Naive thymus-derived CD8-positive, alpha-beta T cell (primary cell): Measurements from ENCODE around the gene TMEM176B. TPM values are rescaled to one million over a fixed set of nuclear protein-coding genes. Genes with fewer than 3 reads are reported as not detected.
A peak's percentile ranks its signal among the peaks of the same experiment; 100 is the strongest.
"Not testable (repeated sequence)": the region's sequence is repeated elsewhere in the genome, so short reads cannot be mapped to it uniquely, and the experiment has no call there.

Experiments
- ATAC-seq, 2 donors: fragments of 150-1000 bp; cut with Tn5 transposase in 1 of 2; sonication (Bioruptor Pico), chemical (Tn5 transposase) in 1 of 2; 1 replicate in 1 of 2; 2 replicates in 1 of 2; pipeline ENCODE4 v1.10.0; 2021; ENCODE audit warnings: mild to moderate bottlenecking in 2 of 2, moderate library complexity in 2 of 2
- POLR2A ChIA-PET: fragments of 350-600 bp; sonication (Branson Sonifier 250); formaldehyde crosslinking; loops from one replicate; lab custom pipeline; 2021; ENCODE audit warnings: antibody characterized with exemption; lab: Charles Lee
- DNase-seq, 10 donors: peaks; one replicate each; pipeline versions ENCODE4 v3.0.0 to v3.0.0-alpha.2; 2020 to 2022
- H3K27ac Mint-ChIP-seq, 10 donors: one replicate each; pipeline ENCODE4 v1.8.0; 2020 to 2022; ENCODE audit warnings: mild to moderate bottlenecking in 10 of 10, mixed read lengths in 10 of 10, moderate library complexity in 4 of 10, inconsistent platforms in 1 of 10
- H3K27me3 Mint-ChIP-seq, 5 donors: one replicate each; pipeline ENCODE4 v1.8.0; 2021 to 2022; ENCODE audit warnings: mixed read lengths in 5 of 5
- H3K36me3 Mint-ChIP-seq, 3 donors: one replicate each; pipeline ENCODE4 v1.8.0; 2020 to 2022; ENCODE audit warnings: mixed read lengths in 3 of 3, mild to moderate bottlenecking in 2 of 3, inconsistent platforms in 1 of 3
- H3K4me1 Mint-ChIP-seq, 4 donors: one replicate each; pipeline ENCODE4 v1.8.0; 2021 to 2022; ENCODE audit warnings: mixed read lengths in 4 of 4
- H3K4me3 Mint-ChIP-seq, 10 donors: one replicate each; pipeline ENCODE4 v1.8.0; 2020 to 2022; ENCODE audit warnings: mild to moderate bottlenecking in 10 of 10, mixed read lengths in 10 of 10, moderate library complexity in 6 of 10, inconsistent platforms in 1 of 10
- H3K9me3 Mint-ChIP-seq, 9 donors: one replicate each; pipeline ENCODE4 v1.8.0; 2020 to 2022; ENCODE audit warnings: mixed read lengths in 9 of 9, mild to moderate bottlenecking in 3 of 9, inconsistent platforms in 1 of 9, moderate library complexity in 1 of 9
- polyA plus RNA-seq, 3 donors: library from polyadenylated mRNA; unstranded; fragments of 300-500 nt; fragmentation: Illumina TruSeq; gene quantifications; one replicate each; pipeline ENCODE4 v1.2.3, GENCODE V29; 2021
- total RNA-seq, 8 experiments: library from RNA in 2 of 8; stranded (reverse) in 2 of 8; gene quantifications; one replicate each; pipeline ENCODE4 v1.2.3 and lab custom pipeline; 2021 to 2026

TMEM176B gene
- total and polyA plus RNA-seq, 5 experiments from 2014 or later, result 0.69 TPM; not detected in 4

DNA sequence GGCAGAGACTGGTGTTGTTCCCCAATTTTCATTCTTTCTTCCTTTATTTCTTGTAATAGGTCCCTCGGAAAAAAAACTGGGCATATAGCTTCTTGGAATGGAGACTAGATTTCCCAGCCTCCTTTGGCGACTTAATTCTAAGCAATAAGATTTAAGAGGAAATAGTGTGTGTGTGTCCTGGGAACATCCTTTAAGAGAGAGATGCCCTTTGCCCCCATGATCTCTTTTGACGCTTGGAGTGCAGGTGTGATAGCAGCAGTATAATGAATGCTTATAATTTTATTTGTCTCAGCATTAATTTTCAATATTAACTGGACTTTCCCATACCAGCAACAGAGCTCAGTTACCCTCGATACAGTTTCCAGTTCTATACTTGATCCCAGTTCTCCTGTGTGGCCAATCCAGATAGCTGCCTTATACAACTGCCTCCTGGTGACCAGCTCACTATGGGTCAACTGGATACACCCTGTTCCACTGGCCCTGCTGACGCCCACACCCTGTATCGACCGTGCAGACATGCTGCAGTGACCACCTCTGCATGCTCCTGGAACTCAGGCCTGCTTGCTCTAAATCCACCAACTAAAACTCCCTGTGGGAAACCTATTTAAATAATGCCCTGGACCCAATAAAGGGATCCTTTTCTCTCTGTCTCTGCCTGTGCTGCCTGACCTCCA, 14.3 kb upstream of the TMEM176B start:
- H3K9me3 Mint-ChIP-seq, result peaks cover 4 to 25% (median 12%) of the 10 kb centered on the region in 9 donors
- H3K4me3 Mint-ChIP-seq, result no peak overlapping the region
- H3K27me3 Mint-ChIP-seq, result peaks cover 24 to 46% (median 30%) of the 10 kb centered on the region in 5 donors
- ATAC-seq (no peak), DNase-seq (no peak)
- H3K36me3 Mint-ChIP-seq, result peaks cover 4 to 9% (median 5%) of the 10 kb centered on the region in 3 donors
- no peak overlapping the region for H3K27ac Mint-ChIP-seq
- POLR2A ChIA-PET, result interaction anchor here (1.0 kb wide), 1 partner anchor 383 kb away, joined by 3 read pairs; no protein-coding TSS in a partner anchor
- no peaks in the 10 kb centered on the region for H3K4me1 Mint-ChIP-seq

GRCh38 chr7:150807616-150808438, 7.7 kb upstream of the TMEM176B start:
- peaks cover 0 to 23% (median 22%) of the 10 kb centered on the region in 3 donors for H3K36me3 Mint-ChIP-seq
- DNase-seq, H3K27ac Mint-ChIP-seq, H3K4me1 Mint-ChIP-seq, H3K4me3 Mint-ChIP-seq, ATAC-seq, POLR2A ChIA-PET: not testable (repeated sequence)
- H3K27me3 Mint-ChIP-seq, result peaks cover 27 to 52% (median 28%) of the 10 kb centered on the region in 5 donors
- peaks cover 0 to 26% (median 10%) of the 10 kb centered on the region in 9 donors for H3K9me3 Mint-ChIP-seq

- Mint-ChIP-seq H3K9me3 (peaks cover 0 to 25% (median 10%) of the 10 kb centered on the region in 9 donors), H3K4me3 (no peak overlapping the region), H3K4me1 (peaks cover 1 to 5% (median 3%) of the 10 kb centered on the region in 4 donors), H3K27ac (no peak overlapping the region), H3K36me3 (peaks cover 1 to 23% (median 22%) of the 10 kb centered on the region in 3 donors), H3K27me3 (peaks cover 27 to 57% (median 35%) of the 10 kb centered on the region in 5 donors)
- POLR2A ChIA-PET, result no interaction called here
- DNase-seq (no peak), ATAC-seq (no peak)
Observed at GRCh38 chr7:150806863-150807262, 6.7 kb upstream of the TMEM176B start.

DNA sequence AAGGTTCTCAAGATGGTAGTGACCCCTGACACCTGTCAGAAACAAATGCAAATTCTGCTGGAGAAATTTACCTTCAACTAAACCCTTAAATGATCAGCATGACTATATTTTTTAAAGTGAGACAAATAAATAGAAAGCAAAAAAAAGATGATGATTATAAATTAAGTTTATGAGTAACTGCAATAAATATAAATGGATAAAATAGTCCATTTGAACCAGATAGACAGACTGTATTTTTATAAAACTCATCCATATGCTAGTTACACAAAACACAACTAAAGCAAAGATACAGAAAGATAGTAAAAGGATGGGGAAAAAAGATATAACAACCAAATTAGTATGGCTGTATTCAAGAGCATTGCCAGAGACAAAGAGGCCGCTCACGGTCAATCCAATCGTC, 6.3 kb upstream of the TMEM176B start:
- Mint-ChIP-seq H3K9me3 (peaks cover 0 to 25% (median 10%) of the 10 kb centered on the region in 9 donors), H3K27me3 (peaks cover 25 to 57% (median 35%) of the 10 kb centered on the region in 5 donors)

GRCh38 chr7:150805864-150806263, 5.7 kb upstream of the TMEM176B start:
- Mint-ChIP-seq H3K36me3 (peaks cover 3 to 23% (median 22%) of the 10 kb centered on the region in 3 donors), H3K27me3 (peaks cover 23 to 60% (median 36%) of the 10 kb centered on the region in 5 donors), H3K4me3 (no peak overlapping the region), H3K4me1 (peaks cover 8 to 12% (median 9%) of the 10 kb centered on the region in 4 donors), H3K9me3 (peaks cover 0 to 25% (median 10%) of the 10 kb centered on the region in 9 donors), H3K27ac (no peak overlapping the region)
- POLR2A ChIA-PET, result no interaction called here
- DNase-seq (no peak), ATAC-seq (no peak)

More for the DNA sequence above, 6.3 kb upstream of the TMEM176B start:
- Mint-ChIP-seq H3K4me3 (no peak overlapping the region), H3K4me1 (peaks cover 3 to 8% (median 6%) of the 10 kb centered on the region in 4 donors), H3K36me3 (peaks cover 3 to 23% (median 22%) of the 10 kb centered on the region in 3 donors), H3K27ac (no peak overlapping the region)
- ATAC-seq, result no peak
- POLR2A ChIA-PET, result no interaction called here
- no peak for DNase-seq

DNA sequence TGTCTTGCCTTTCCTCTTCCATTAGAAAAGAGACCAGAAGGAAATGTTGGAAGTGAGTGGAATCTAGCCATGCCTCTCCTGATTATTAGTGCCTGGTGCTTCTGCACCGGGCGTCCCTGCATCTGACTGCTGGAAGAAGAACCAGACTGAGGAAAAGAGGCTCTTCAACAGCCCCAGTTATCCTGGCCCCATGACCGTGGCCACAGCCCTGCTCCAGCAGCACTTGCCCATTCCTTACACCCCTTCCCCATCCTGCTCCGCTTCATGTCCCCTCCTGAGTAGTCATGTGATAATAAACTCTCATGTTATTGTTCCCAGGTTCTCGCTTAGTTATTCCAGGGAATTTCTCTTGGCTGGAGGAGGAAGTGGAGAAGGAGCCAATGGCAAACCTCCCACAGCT, 4.6 kb upstream of the TMEM176B start:
- H3K27me3 Mint-ChIP-seq, result peaks cover 15 to 57% (median 26%) of the 10 kb centered on the region in 5 donors
- no peak overlapping the region for H3K4me3 Mint-ChIP-seq
- H3K36me3 Mint-ChIP-seq, result peaks cover 3 to 23% (median 22%) of the 10 kb centered on the region in 3 donors
- no peak for DNase-seq
- POLR2A ChIA-PET, result no interaction called here
- peaks cover 8 to 16% (median 10%) of the 10 kb centered on the region in 4 donors for H3K4me1 Mint-ChIP-seq
- no peak for ATAC-seq
- peak overlapping the region in 1 of 10 donors; percentile 2 for H3K27ac Mint-ChIP-seq
- H3K9me3 Mint-ChIP-seq, result peaks cover 0 to 25% (median 10%) of the 10 kb centered on the region in 9 donors

- DNase-seq (no peak), ATAC-seq (no peak)
- Mint-ChIP-seq H3K4me1 (peaks cover 10 to 16% (median 13%) of the 10 kb centered on the region in 4 donors), H3K36me3 (peaks cover 3 to 23% (median 22%) of the 10 kb centered on the region in 3 donors), H3K27me3 (peaks cover 15 to 56% (median 32%) of the 10 kb centered on the region in 5 donors), H3K9me3 (peaks cover 0 to 25% (median 10%) of the 10 kb centered on the region in 9 donors), H3K27ac (no peak overlapping the region), H3K4me3 (peak overlapping the region in 3 of 10 donors; percentile 12 to 20 (median 15))
- POLR2A ChIA-PET, result no interaction called here
Observed at GRCh38 chr7:150803161-150803860, 3.1 kb upstream of the TMEM176B start.

DNA sequence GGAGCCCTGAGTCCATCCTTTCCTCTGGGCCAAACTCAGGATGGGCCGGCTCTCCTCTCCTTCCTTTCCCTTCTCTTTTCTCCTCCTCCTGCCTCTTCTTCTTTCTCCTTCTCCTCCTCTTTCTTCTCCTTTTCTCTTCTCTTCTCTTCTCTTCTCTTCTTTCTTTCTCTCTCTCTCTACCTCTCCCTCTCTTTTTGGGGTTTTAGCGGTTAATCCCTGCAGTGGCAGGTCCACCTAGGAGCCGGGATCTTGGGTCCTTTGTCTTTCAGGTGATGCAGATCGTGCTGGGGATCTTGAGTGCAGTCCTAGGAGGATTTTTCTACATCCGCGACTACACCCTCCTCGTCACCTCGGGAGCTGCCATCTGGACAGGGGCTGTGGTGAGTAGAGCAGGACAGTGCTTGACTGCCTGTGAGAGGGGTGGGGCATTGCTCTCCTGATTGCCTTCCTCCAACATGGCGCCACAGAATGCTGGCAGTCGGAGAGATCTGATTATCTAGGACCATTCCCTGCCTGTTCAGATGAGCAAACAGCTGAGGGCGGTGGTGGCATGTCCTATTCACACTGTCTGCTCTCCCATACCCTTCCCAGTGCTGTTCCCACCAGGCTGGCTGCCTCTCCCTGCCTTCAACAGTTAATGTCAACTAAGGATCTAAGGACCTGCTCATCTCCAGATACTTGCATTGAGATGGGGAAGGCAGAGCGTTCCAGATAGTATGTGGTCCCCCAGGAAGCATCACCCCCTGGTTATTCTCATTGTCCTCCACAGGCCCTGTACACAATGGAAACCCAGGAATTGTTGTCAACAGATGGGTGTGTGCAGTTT, 2.0 kb upstream of the TMEM176B start:
- peak overlapping the region in 1 of 10 donors; percentile 47 for H3K27ac Mint-ChIP-seq
- no peak for ATAC-seq

DNA sequence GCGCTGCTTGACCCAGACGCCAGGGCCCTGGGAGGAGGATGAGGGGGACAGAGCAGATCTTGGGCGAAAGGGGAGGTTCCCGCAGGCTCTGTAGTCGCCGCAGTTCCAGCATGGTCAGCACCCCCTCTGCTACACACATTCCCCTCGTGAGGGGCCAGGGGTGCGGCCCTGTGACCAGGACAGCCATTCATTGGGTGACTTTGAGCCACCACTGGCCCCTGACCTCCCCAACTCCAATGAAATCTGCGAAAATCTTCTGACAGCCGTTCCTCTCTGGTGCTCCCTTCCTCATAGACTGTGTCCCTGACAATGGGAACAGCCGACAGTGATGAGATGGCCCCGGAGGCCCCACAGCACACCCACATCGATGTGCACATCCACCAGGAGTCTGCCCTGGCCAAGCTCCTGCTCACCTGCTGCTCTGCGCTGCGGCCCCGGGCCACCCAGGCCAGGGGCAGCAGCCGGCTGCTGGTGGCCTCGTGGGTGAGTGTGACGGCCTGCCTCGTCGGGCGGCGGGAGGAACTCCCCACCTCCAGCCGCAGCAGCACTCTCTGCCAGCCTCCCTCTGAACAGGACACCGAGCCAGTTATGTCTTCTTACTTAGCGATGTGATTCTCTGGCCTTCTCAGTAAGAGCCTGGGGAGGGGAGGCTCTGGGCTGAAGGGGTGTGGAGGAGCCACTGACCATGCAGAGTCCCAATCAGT, 1.2 kb upstream of the TMEM176B start:
- POLR2A ChIA-PET, result no interaction called here
- peaks cover 11 to 46% (median 37%) of the 10 kb centered on the region in 5 donors for H3K27me3 Mint-ChIP-seq
- ATAC-seq, result peak in 1 of 2 donors; percentile 11

More for the DNA sequence above, 2.0 kb upstream of the TMEM176B start:
- POLR2A ChIA-PET, result no interaction called here
- no peak for DNase-seq
- Mint-ChIP-seq H3K27me3 (peaks cover 13 to 49% (median 35%) of the 10 kb centered on the region in 5 donors), H3K9me3 (peaks cover 0 to 22% (median 10%) of the 10 kb centered on the region in 9 donors), H3K4me3 (peak overlapping the region; percentile 30 to 78 (median 58)), H3K36me3 (peaks cover 3 to 23% (median 19%) of the 10 kb centered on the region in 3 donors), H3K4me1 (peaks cover 10 to 16% (median 13%) of the 10 kb centered on the region in 4 donors)

GRCh38 chr7:150800581-150801241, 547 bp upstream of the TMEM176B start, which contains the start of gene TMEM176A:
TMEM176A (plus strand) TSS chr7:150800769; CDS start chr7:150801551, 782 bp downstream.
- Mint-ChIP-seq H3K27me3 (peaks cover 11 to 46% (median 42%) of the 10 kb centered on the region in 5 donors), H3K4me3 (peak within 1 kb of the TSS; percentile 48 to 81 (median 74)), H3K4me1 (peaks cover 10 to 16% (median 13%) of the 10 kb centered on the region in 4 donors), H3K27ac (peak within 1 kb of the TSS in 1 of 10 donors; percentile 36), H3K36me3 (peaks cover 3 to 12% (median 10%) of the 10 kb centered on the region in 3 donors), H3K9me3 (peaks cover 0 to 19% (median 12%) of the 10 kb centered on the region in 9 donors)
- DNase-seq, result peak in 6 of 10 donors; percentile 10 to 31 (median 22)
- POLR2A ChIA-PET, result no interaction called here
- peak; percentile 69 to 75 for ATAC-seq

More for the DNA sequence above, 1.2 kb upstream of the TMEM176B start:
- H3K27ac Mint-ChIP-seq, result peak overlapping the region in 2 of 10 donors; percentile 36 to 47
- H3K9me3 Mint-ChIP-seq, result peaks cover 0 to 19% (median 8%) of the 10 kb centered on the region in 9 donors
- peaks cover 10 to 16% (median 13%) of the 10 kb centered on the region in 4 donors for H3K4me1 Mint-ChIP-seq
- peaks cover 3 to 19% (median 17%) of the 10 kb centered on the region in 3 donors for H3K36me3 Mint-ChIP-seq
- no peak for DNase-seq
- H3K4me3 Mint-ChIP-seq, result peak overlapping the region; percentile 48 to 80 (median 70)
